Thyroid gland (tissue), 4 donors: ENCODE data around the gene SUGCT.

Experiments used
- POLR2A ChIP-seq, 2 donors: fragments of 450-650 bp; IDR thresholded peaks; one replicate each; pipeline ENCODE4 v1.6.1; 2017; ENCODE audit warnings: antibody characterized with exemption in 2 of 2, mild to moderate bottlenecking in 2 of 2, moderate library complexity in 1 of 2
- TF ChIP-seq, protein P1 (sequence below), 6 experiments: fragments of 200-600 bp in 3 of 6; fragments of 450-650 bp in 3 of 6; sonication (generic) in 3 of 6; IDR thresholded peaks; one replicate each; pipeline ENCODE4 v1.5.1; 2016 to 2019; ENCODE audit warnings: antibody characterized with exemption in 6 of 6, mild to moderate bottlenecking in 2 of 6, inconsistent platforms in 1 of 6, moderate library complexity in 1 of 6

DNA sequence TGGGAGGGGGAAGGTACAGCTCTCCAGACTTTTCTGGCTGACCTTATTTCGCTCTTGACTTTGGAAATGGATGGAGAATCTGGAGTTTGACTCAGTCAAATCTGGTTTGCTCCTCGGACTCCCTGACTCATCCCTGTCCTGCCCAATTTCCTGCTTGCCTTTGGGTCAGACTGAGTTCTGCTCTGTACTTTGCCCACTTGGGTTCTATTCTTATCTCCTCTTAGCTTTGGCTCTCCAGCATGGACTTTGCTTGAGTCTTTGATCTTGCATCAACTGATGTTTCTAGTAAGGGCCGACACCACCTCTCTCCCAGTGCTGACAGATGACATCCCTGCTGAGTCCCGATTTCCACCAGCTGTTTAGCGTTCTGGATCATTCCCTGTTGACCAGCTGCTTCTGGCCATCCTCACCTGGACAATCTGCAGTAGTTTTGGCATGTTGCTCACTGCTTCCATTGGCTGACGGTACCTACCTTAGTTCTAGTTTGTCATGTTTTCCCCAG is 335.3 kb downstream of the SUGCT start:
- TF ChIP-seq POLR2A (IDR thresholded peaks at IDR 0.05): no peak
- TF ChIP-seq, protein P1, sequence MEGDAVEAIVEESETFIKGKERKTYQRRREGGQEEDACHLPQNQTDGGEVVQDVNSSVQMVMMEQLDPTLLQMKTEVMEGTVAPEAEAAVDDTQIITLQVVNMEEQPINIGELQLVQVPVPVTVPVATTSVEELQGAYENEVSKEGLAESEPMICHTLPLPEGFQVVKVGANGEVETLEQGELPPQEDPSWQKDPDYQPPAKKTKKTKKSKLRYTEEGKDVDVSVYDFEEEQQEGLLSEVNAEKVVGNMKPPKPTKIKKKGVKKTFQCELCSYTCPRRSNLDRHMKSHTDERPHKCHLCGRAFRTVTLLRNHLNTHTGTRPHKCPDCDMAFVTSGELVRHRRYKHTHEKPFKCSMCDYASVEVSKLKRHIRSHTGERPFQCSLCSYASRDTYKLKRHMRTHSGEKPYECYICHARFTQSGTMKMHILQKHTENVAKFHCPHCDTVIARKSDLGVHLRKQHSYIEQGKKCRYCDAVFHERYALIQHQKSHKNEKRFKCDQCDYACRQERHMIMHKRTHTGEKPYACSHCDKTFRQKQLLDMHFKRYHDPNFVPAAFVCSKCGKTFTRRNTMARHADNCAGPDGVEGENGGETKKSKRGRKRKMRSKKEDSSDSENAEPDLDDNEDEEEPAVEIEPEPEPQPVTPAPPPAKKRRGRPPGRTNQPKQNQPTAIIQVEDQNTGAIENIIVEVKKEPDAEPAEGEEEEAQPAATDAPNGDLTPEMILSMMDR (IDR thresholded peaks at IDR 0.05): no peak
